ENCODE results near the gene FXN.

FXN gene

GRCh38 chr9:69131682-69132081, 96.1 kb downstream of the FXN start:
- no peak for TF ChIP-seq CTCF (IDR thresholded peaks at IDR 0.05; ENCODE audit: extremely low read depth, insufficient read depth, missing control alignments)
- in situ Hi-C loops (cut with MboI; ENCODE audit: low pct_unique_long_range_greater_than_20kb, low sequenced_read_pairs, unreplicated experiment): no loop called here
- DNase-seq (ENCODE audit: low spot score): no peak

GRCh38 chr9:69132361-69132760, 96.8 kb downstream of the FXN start:
- DNase-seq (ENCODE audit: low spot score): no peak
- in situ Hi-C loops (cut with MboI; ENCODE audit: low pct_unique_long_range_greater_than_20kb, low sequenced_read_pairs, unreplicated experiment): no loop called here
- TF ChIP-seq CTCF (IDR thresholded peaks at IDR 0.05; ENCODE audit: extremely low read depth, insufficient read depth, missing control alignments): no peak

GRCh38 chr9:69134412-69134811, 98.9 kb downstream of the FXN start:
- DNase-seq (ENCODE audit: low spot score): no peak
- in situ Hi-C loops (cut with MboI; ENCODE audit: low pct_unique_long_range_greater_than_20kb, low sequenced_read_pairs, unreplicated experiment): no loop called here
- no peak for TF ChIP-seq CTCF (IDR thresholded peaks at IDR 0.05; ENCODE audit: extremely low read depth, insufficient read depth, missing control alignments)

GRCh38 chr9:69136185-69136584, 100.6 kb downstream of the FXN start:
- TF ChIP-seq CTCF (IDR thresholded peaks at IDR 0.05; ENCODE audit: extremely low read depth, insufficient read depth, missing control alignments): no peak
- no peak for DNase-seq (ENCODE audit: low spot score)
- in situ Hi-C loops (cut with MboI; ENCODE audit: low pct_unique_long_range_greater_than_20kb, low sequenced_read_pairs, unreplicated experiment): no loop called here

- in situ Hi-C loops (cut with MboI; ENCODE audit: low pct_unique_long_range_greater_than_20kb, low sequenced_read_pairs, unreplicated experiment): no loop called here
- no peak for TF ChIP-seq CTCF (IDR thresholded peaks at IDR 0.05; ENCODE audit: extremely low read depth, insufficient read depth, missing control alignments)
- DNase-seq (ENCODE audit: low spot score): no peak
These were observed 101.2 kb downstream of the FXN start for GRCh38 chr9:69136779-69137178.

- in situ Hi-C loops (cut with MboI; ENCODE audit: low pct_unique_long_range_greater_than_20kb, low sequenced_read_pairs, unreplicated experiment): no loop called here
- DNase-seq (ENCODE audit: low spot score): no peak
- no peak for TF ChIP-seq CTCF (IDR thresholded peaks at IDR 0.05; ENCODE audit: extremely low read depth, insufficient read depth, missing control alignments)
These were observed 101.8 kb downstream of the FXN start for GRCh38 chr9:69137311-69137710.

GRCh38 chr9:69139596-69139995, 104.0 kb downstream of the FXN start:
- in situ Hi-C loops (cut with MboI; ENCODE audit: low pct_unique_long_range_greater_than_20kb, low sequenced_read_pairs, unreplicated experiment): no loop called here
- no peak for DNase-seq (ENCODE audit: low spot score)
- no peak for TF ChIP-seq CTCF (IDR thresholded peaks at IDR 0.05; ENCODE audit: extremely low read depth, insufficient read depth, missing control alignments)
